Measurements from ENCODE around the gene CCNY. TPM values are rescaled to one million over a fixed set of nuclear protein-coding genes. Genes with fewer than 3 reads are reported as not detected.

CCNY gene
- total RNA-seq, 6 experiments from 2014 or later = 22.4 to 49.2 (median 41.4) TPM

DNA sequence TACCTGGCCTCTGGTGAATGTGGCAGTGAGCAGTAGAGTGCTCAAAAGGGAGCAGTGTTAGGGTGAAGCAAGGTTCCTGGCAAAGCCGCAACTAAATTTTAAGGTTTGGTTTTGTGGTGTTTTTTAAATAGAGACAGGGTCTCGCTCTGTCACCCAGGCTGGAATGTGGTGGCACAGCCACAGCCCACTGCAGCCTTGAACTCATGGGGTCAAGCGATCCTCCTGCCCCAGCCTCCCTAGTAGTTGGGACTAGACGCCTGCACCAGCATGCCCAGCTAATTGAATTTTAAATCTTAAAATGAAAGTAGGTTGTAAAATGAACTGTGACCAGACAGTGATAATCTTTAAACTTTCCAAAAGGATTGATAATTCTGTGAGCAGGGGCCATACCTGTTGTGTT is 130.4 kb downstream of the CCNY start:
- DNase-seq (no peak), ATAC-seq (no peak)
- no peak for TF ChIP-seq POLR2A (IDR thresholded peaks at IDR 0.05)
- TF ChIP-seq, protein P1, sequence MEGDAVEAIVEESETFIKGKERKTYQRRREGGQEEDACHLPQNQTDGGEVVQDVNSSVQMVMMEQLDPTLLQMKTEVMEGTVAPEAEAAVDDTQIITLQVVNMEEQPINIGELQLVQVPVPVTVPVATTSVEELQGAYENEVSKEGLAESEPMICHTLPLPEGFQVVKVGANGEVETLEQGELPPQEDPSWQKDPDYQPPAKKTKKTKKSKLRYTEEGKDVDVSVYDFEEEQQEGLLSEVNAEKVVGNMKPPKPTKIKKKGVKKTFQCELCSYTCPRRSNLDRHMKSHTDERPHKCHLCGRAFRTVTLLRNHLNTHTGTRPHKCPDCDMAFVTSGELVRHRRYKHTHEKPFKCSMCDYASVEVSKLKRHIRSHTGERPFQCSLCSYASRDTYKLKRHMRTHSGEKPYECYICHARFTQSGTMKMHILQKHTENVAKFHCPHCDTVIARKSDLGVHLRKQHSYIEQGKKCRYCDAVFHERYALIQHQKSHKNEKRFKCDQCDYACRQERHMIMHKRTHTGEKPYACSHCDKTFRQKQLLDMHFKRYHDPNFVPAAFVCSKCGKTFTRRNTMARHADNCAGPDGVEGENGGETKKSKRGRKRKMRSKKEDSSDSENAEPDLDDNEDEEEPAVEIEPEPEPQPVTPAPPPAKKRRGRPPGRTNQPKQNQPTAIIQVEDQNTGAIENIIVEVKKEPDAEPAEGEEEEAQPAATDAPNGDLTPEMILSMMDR (IDR thresholded peaks at IDR 0.05) = no peak
- Histone ChIP-seq H3K27ac (no peak overlapping the region), H3K4me3 (no peak overlapping the region), H3K27me3 (no peaks in the 10 kb centered on the region), H3K36me3 (no peaks in the 10 kb centered on the region), H3K9me3 (no peaks in the 10 kb centered on the region), H3K4me1 (peaks cover 0 to 43% (median 22%) of the 10 kb centered on the region in 4 donors)
- 89% methylated on average over 4 of the region's 4 CpGs for WGBS (ENCODE audit: insufficient coverage, low coverage, low lambda C conversion rate, missing lambda C conversion rate)
- intact Hi-C loops (cut with DNase I) = no loop called here

DNA sequence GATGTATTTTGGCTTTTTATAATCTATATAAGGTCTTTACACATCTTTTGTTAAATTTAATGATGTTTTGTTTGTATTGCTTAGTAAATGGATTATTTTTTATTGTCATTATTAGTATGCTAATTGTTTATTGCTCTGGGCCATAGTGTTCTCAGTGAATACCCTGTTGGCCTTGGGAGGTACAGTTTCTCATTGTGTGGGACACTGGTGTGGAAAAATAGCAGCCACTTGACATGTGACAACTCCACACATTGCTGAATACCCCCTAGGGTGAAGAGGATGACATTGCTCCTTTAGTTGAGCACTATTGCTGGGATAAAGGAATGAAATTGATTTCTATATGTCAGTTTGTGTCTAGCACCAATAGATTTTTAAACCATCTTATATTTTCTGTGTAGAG is 130.9 kb downstream of the CCNY start:
- ATAC-seq = no peak
- intact Hi-C loops (cut with DNase I) = no loop called here

DNA sequence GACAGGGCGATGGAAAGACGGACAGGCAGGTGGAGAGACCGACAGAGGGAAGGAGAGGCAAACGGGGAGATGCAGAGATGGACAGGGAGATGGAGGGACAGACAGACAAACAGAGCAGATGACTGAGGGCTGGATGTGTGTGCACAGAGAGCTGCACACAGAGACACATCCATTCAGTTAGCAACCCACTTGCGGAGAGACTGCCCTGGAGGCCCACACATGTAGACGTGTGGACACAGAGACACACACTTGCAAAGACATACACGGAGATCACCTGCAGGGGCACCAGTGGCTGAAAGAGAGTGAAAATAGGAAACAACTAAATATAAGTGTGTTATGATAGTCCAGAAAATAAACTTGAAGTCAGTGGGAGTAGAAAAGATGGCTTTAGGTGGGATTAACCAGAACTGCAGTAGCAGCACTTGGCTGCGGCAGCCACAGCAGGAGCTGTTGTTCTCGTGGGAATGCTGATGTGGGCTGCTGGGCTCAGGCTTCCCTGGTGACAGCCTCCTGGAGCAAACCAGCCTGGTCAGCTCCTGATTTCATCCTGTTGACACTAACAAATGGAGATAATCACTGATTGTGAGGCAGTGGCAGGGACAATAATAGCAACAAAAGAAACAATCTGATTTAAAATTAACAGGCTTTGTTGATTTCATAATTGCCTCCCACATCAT is 134.1 kb downstream of the CCNY start:
- H3K27ac ChIP-seq = no peak overlapping the region
- intact Hi-C loops (cut with DNase I) = no loop called here
- ATAC-seq (peak; percentile 31 to 52 (median 46)), DNase-seq (no peak)
- H3K27me3 ChIP-seq = no peaks in the 10 kb centered on the region
- H3K4me3 ChIP-seq = no peak overlapping the region
- WGBS (ENCODE audit: insufficient coverage, low coverage, low lambda C conversion rate, missing lambda C conversion rate) = 82% methylated on average over 5 of the region's 9 CpGs
- H3K36me3 ChIP-seq = no peaks in the 10 kb centered on the region
- no peaks in the 10 kb centered on the region for H3K9me3 ChIP-seq
- TF ChIP-seq, protein P1 (IDR thresholded peaks at IDR 0.05) = no peak
- TF ChIP-seq POLR2A (IDR thresholded peaks at IDR 0.05) = no peak
- peaks cover 0 to 14% (median 2%) of the 10 kb centered on the region in 4 donors for H3K4me1 ChIP-seq

More for the DNA sequence above, 130.9 kb downstream of the CCNY start:
- Histone ChIP-seq H3K9me3 (no peaks in the 10 kb centered on the region), H3K27me3 (no peaks in the 10 kb centered on the region), H3K4me1 (peaks cover 0 to 41% (median 18%) of the 10 kb centered on the region in 4 donors), H3K4me3 (no peak overlapping the region), H3K27ac (no peak overlapping the region), H3K36me3 (no peaks in the 10 kb centered on the region)
- TF ChIP-seq, protein P1 (IDR thresholded peaks at IDR 0.05) = no peak
- no peak for TF ChIP-seq POLR2A (IDR thresholded peaks at IDR 0.05)
- no peak for DNase-seq

DNA sequence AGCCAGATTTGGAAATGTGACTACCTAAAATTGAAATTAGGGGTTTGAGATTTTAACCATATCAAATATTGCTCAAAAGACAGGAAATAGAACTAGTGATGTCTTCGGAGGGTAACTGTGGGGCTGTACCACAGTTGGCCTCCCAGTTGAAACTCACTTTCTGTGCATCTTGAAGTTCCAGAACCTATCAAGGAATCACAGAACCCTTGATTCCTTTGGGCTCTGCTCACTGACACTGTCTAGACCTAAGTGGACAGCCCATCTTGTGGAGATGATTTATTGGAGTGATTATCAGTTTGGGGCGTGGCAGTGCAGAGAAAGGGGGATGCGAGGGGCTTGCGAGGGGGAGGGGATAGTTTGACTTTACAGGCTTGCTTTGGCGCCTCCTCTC is 134.6 kb downstream of the CCNY start:
- no peak for DNase-seq
- TF ChIP-seq, protein P1 (IDR thresholded peaks at IDR 0.05) = no peak
- no peak for TF ChIP-seq POLR2A (IDR thresholded peaks at IDR 0.05)
- no peak overlapping the region for H3K4me3 ChIP-seq
- no peaks in the 10 kb centered on the region for H3K36me3 ChIP-seq
- 66% methylated on average over 4 of the region's 5 CpGs for WGBS (ENCODE audit: insufficient coverage, low coverage, low lambda C conversion rate, missing lambda C conversion rate)
- no peaks in the 10 kb centered on the region for H3K27me3 ChIP-seq
- intact Hi-C loops (cut with DNase I) = no loop called here
- no peak for ATAC-seq
- H3K4me1 ChIP-seq = peaks cover 0 to 12% (median 0%) of the 10 kb centered on the region in 4 donors
- no peaks in the 10 kb centered on the region for H3K9me3 ChIP-seq
- H3K27ac ChIP-seq = no peak overlapping the region
